Measurements from ENCODE around the gene PTCD1.

- TF ChIP-seq, protein P1, sequence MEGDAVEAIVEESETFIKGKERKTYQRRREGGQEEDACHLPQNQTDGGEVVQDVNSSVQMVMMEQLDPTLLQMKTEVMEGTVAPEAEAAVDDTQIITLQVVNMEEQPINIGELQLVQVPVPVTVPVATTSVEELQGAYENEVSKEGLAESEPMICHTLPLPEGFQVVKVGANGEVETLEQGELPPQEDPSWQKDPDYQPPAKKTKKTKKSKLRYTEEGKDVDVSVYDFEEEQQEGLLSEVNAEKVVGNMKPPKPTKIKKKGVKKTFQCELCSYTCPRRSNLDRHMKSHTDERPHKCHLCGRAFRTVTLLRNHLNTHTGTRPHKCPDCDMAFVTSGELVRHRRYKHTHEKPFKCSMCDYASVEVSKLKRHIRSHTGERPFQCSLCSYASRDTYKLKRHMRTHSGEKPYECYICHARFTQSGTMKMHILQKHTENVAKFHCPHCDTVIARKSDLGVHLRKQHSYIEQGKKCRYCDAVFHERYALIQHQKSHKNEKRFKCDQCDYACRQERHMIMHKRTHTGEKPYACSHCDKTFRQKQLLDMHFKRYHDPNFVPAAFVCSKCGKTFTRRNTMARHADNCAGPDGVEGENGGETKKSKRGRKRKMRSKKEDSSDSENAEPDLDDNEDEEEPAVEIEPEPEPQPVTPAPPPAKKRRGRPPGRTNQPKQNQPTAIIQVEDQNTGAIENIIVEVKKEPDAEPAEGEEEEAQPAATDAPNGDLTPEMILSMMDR (conservative IDR thresholded peaks at IDR 0.05; ENCODE audit: low read depth, low read length), result no peak
- TF ChIP-seq EZH2 (IDR thresholded peaks at IDR 0.05; ENCODE audit: borderline replicate concordance, low read depth, low read length, poor library complexity, severe bottlenecking), result no peak
Measured at GRCh38 chr7:99419323-99420021, 19.1 kb downstream of the PTCD1 start.

Measured in A673 (cell line).